B cell (primary cell): ENCODE measurements around the gene HTN1. TPM values are rescaled to one million over a fixed set of nuclear protein-coding genes. Genes with fewer than 3 reads are reported as not detected.

Experiments used
- ATAC-seq: fragments of 200-7000 bp; cut with Tn5 transposase; one replicate; pipeline ENCODE4 v1.10.0; 2021; ENCODE audit warnings: low read depth, mild to moderate bottlenecking, moderate number of reproducible peaks, moderate library complexity
- CTCF ChIA-PET: fragments of 350-600 bp; sonication (Branson Sonifier 250); formaldehyde crosslinking; loops from one replicate; lab custom pipeline; 2021; ENCODE audit warnings: antibody characterized with exemption, inconsistent platforms; lab: Charles Lee
- POLR2A ChIA-PET: fragments of 350-600 bp; sonication (Branson Sonifier 250); formaldehyde crosslinking; loops from one replicate; lab custom pipeline; 2021; ENCODE audit warnings: antibody characterized with exemption; lab: Charles Lee
- DNase-seq: peaks from one replicate; pipeline ENCODE4 v3.0.0; 2013
- H2AFZ ChIP-seq: 2 replicates; pipeline ENCODE4 v1.6.1; 2012; ENCODE audit warnings: mild to moderate bottlenecking, low read depth, low read length; ENCODE audit not compliant: insufficient read depth, poor library complexity, severe bottlenecking
- H3K27ac ChIP-seq, 2 donors: 1 replicate in 1 of 2; 2 replicates in 1 of 2; pipeline ENCODE4 v1.5.1; 2012 to 2013; ENCODE audit warnings: low read length in 2 of 2, mild to moderate bottlenecking in 2 of 2, moderate library complexity in 1 of 2
- H3K27me3 ChIP-seq, 4 experiments: fragments of 200-600 bp in 1 of 4; sonication (generic) in 1 of 4; replicated peaks in 1 of 4; 1 replicate in 2 of 4; 2 replicates in 2 of 4; pipeline versions ENCODE4 v1.6.1 to v1.7.0; 2013 to 2016; ENCODE audit warnings: low read length in 3 of 4, mild to moderate bottlenecking in 2 of 4, mixed read lengths in 1 of 4, moderate library complexity in 1 of 4; ENCODE audit not compliant: insufficient read depth in 4 of 4, control insufficient read depth in 3 of 4; ENCODE audit errors: control extremely low read depth in 1 of 4
- H3K36me3 ChIP-seq, 2 experiments: replicated peaks in 1 of 2; 1 replicate in 1 of 2; 2 replicates in 1 of 2; pipeline versions ENCODE4 v1.6.1 to v1.7.1; 2013; ENCODE audit warnings: low read length in 1 of 2; ENCODE audit not compliant: insufficient read depth in 2 of 2, control insufficient read depth in 1 of 2; ENCODE audit errors: control extremely low read depth in 1 of 2, extremely low read depth in 1 of 2
- H3K4me1 ChIP-seq, 2 donors: fragments of 200-600 bp in 1 of 2; sonication (generic) in 1 of 2; 1 replicate in 1 of 2; 2 replicates in 1 of 2; pipeline versions ENCODE4 v1.5.1 to v1.6.1; 2013 to 2017; ENCODE audit warnings: low read length in 2 of 2; ENCODE audit not compliant: control insufficient read depth in 2 of 2, insufficient read depth in 2 of 2
- H3K4me2 ChIP-seq: replicated peaks from 2 replicates; pipeline ENCODE3; 2012; ENCODE audit warnings: mild to moderate bottlenecking, low read depth, low read length; ENCODE audit not compliant: poor library complexity, severe bottlenecking
- H3K4me3 ChIP-seq, 5 experiments: fragments of 200-600 bp in 1 of 5; sonication (generic) in 1 of 5; 1 replicate in 3 of 5; 2 replicates in 2 of 5; pipeline versions ENCODE4 v1.5.1 to v1.7.0; 2011 to 2016; ENCODE audit warnings: low read length in 4 of 5, mild to moderate bottlenecking in 4 of 5, low read depth in 2 of 5, control low read depth in 1 of 5, moderate library complexity in 1 of 5; ENCODE audit not compliant: insufficient read depth in 1 of 5; ENCODE audit errors: control extremely low read depth in 1 of 5, extremely low read depth in 1 of 5
- H3K79me2 ChIP-seq: fragments of 200-600 bp; sonication (generic); one replicate; pipeline ENCODE4 v1.6.0; 2016; ENCODE audit warnings: low read length; ENCODE audit not compliant: control insufficient read depth, insufficient read depth
- H3K9ac ChIP-seq: fragments of 200-600 bp; sonication (generic); 2 replicates; pipeline ENCODE4 v1.6.1; 2017; ENCODE audit warnings: mild to moderate bottlenecking, low read length, moderate library complexity
- H3K9me3 ChIP-seq, 3 donors: one replicate each; pipeline versions ENCODE4 v1.6.1 to v1.7.1; 2013; ENCODE audit warnings: low read length in 2 of 3; ENCODE audit not compliant: control insufficient read depth in 2 of 3, insufficient read depth in 1 of 3; ENCODE audit errors: control extremely low read depth in 1 of 3
- H4K20me1 ChIP-seq: 2 replicates; pipeline ENCODE4 v1.6.0; 2012; ENCODE audit warnings: mild to moderate bottlenecking, low read length; ENCODE audit not compliant: insufficient read depth, control insufficient read depth, poor library complexity, severe bottlenecking
- H3K27ac Mint-ChIP-seq: one replicate; pipeline ENCODE4 v1.8.0; 2021; ENCODE audit warnings: mixed read lengths
- H3K27me3 Mint-ChIP-seq: one replicate; pipeline ENCODE4 v1.8.0; 2021; ENCODE audit warnings: mixed read lengths
- H3K4me1 Mint-ChIP-seq: one replicate; pipeline ENCODE4 v1.8.0; 2021; ENCODE audit warnings: mixed read lengths
- H3K4me3 Mint-ChIP-seq: one replicate; pipeline ENCODE4 v1.8.0; 2021; ENCODE audit warnings: mixed read lengths
- H3K9me3 Mint-ChIP-seq: one replicate; pipeline ENCODE4 v1.8.0; 2022; ENCODE audit warnings: mixed read lengths; ENCODE audit not compliant: insufficient read depth
- EZH2 ChIP-seq: IDR thresholded peaks from 2 replicates; pipeline ENCODE4 v1.6.1; 2012; ENCODE audit warnings: borderline replicate concordance, low read depth, mild to moderate bottlenecking, moderate library complexity, low read length; ENCODE audit not compliant: insufficient read depth, poor library complexity, severe bottlenecking
- WGBS: methylation state at CpG from one replicate; pipeline ENCODE4 v1.1.5; 2013; ENCODE audit warnings: missing lambda C conversion rate; ENCODE audit not compliant: insufficient coverage; 5-methylcytosine and 5-hydroxymethylcytosine counted together
- intact Hi-C: fragments of 100-400 bp; cut with micrococcal nuclease; formaldehyde crosslinking; loops from one replicate; pipeline ENCODE4 v1.10.0; 2022
- polyA plus RNA-seq: library from polyadenylated mRNA; depleted of rRNA; stranded (reverse); fragments of >200 nt; gene quantifications from 2 replicates; pipeline ENCODE4 v1.2.3, GENCODE V29; 2012
- total RNA-seq, 2 donors: library from RNA; stranded (reverse); fragments of 120-200 nt in 1 of 2; gene quantifications; 1 replicate in 1 of 2; 2 replicates in 1 of 2; pipeline versions ENCODE4 v1.2.3 to v1.2.4, GENCODE V29; 2013 to 2022
- TF ChIP-seq, protein P1 (sequence below): fragments of 200-600 bp; IDR thresholded peaks from one replicate; pipeline ENCODE4 v1.8.0; 2022; ENCODE audit warnings: antibody characterized with exemption, mild to moderate bottlenecking

The HTN1 gene
- total and polyA plus RNA-seq, 2 donors (not counting 1 experiment from before 2014, with no cell fraction given): not detected

- POLR2A ChIA-PET: no interaction called here
- no CpG with 5 or more reads among the region's 3 CpGs for WGBS
Observed at GRCh38 chr4:70099206-70099605, 49.0 kb downstream of the HTN1 start.

More at GRCh38 chr4:70099206-70099605, 49.0 kb downstream of the HTN1 start:
- no peak for DNase-seq
- H3K27me3 Mint-ChIP-seq: no peaks in the 10 kb centered on the region
- no peaks in the 10 kb centered on the region for H3K27me3 ChIP-seq
- H3K4me3 ChIP-seq: no peak overlapping the region
- H3K9me3 Mint-ChIP-seq: no peaks in the 10 kb centered on the region
- CTCF ChIA-PET: no interaction called here
- no peaks in the 10 kb centered on the region for H3K36me3 ChIP-seq
- H3K4me2 ChIP-seq: no peak overlapping the region
- no peak overlapping the region for H3K9ac ChIP-seq
- no peak overlapping the region for H2AFZ ChIP-seq
- no peaks in the 10 kb centered on the region for H4K20me1 ChIP-seq
- H3K9me3 ChIP-seq: no peaks in the 10 kb centered on the region
- H3K79me2 ChIP-seq: no peaks in the 10 kb centered on the region
- no peaks in the 10 kb centered on the region for H3K4me1 ChIP-seq
- no peak overlapping the region for H3K27ac Mint-ChIP-seq
- no peak for TF ChIP-seq EZH2
- TF ChIP-seq, protein P1, sequence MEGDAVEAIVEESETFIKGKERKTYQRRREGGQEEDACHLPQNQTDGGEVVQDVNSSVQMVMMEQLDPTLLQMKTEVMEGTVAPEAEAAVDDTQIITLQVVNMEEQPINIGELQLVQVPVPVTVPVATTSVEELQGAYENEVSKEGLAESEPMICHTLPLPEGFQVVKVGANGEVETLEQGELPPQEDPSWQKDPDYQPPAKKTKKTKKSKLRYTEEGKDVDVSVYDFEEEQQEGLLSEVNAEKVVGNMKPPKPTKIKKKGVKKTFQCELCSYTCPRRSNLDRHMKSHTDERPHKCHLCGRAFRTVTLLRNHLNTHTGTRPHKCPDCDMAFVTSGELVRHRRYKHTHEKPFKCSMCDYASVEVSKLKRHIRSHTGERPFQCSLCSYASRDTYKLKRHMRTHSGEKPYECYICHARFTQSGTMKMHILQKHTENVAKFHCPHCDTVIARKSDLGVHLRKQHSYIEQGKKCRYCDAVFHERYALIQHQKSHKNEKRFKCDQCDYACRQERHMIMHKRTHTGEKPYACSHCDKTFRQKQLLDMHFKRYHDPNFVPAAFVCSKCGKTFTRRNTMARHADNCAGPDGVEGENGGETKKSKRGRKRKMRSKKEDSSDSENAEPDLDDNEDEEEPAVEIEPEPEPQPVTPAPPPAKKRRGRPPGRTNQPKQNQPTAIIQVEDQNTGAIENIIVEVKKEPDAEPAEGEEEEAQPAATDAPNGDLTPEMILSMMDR: no peak
- H3K4me1 Mint-ChIP-seq: no peaks in the 10 kb centered on the region
- no peak overlapping the region for H3K27ac ChIP-seq
- H3K4me3 Mint-ChIP-seq: no peak overlapping the region
- intact Hi-C loops: no loop called here
- no peak for ATAC-seq

Other genes with a start within 250 kb of the HTN1 start
- gene SULT1E1, start 190.3 kb upstream of the HTN1 start, total RNA-seq: not detected in 2 replicates
- gene SULT1E1, start 190.3 kb upstream of the HTN1 start, polyA plus RNA-seq: not detected in 2 replicates
- gene CSN1S1, start 119.4 kb upstream of the HTN1 start, total RNA-seq: not detected in 2 replicates
- gene CSN1S1, start 119.4 kb upstream of the HTN1 start, polyA plus RNA-seq: not detected in 2 replicates
- gene CSN2, start 84.7 kb upstream of the HTN1 start, total RNA-seq: not detected in 2 replicates
- not detected in 2 replicates for gene CSN2, start 84.7 kb upstream of the HTN1 start, polyA plus RNA-seq
- gene STATH, start 54.5 kb upstream of the HTN1 start, total RNA-seq: not detected in 2 replicates
- not detected in 2 replicates for gene STATH, start 54.5 kb upstream of the HTN1 start, polyA plus RNA-seq
- not detected in 2 replicates for gene HTN3, start 22.0 kb upstream of the HTN1 start, total RNA-seq
- not detected in 2 replicates for gene HTN3, start 22.0 kb upstream of the HTN1 start, polyA plus RNA-seq
- gene PRR27, start 103.8 kb downstream of the HTN1 start, total RNA-seq: not detected in 2 replicates
- not detected in 2 replicates for gene PRR27, start 103.8 kb downstream of the HTN1 start, polyA plus RNA-seq
- not detected in 2 replicates for gene ODAM, start 145.3 kb downstream of the HTN1 start, total RNA-seq
- gene ODAM, start 145.3 kb downstream of the HTN1 start, polyA plus RNA-seq: not detected in 2 replicates
- gene FDCSP, start 175.7 kb downstream of the HTN1 start, total RNA-seq: not detected in 2 replicates
- not detected in 2 replicates for gene FDCSP, start 175.7 kb downstream of the HTN1 start, polyA plus RNA-seq
- gene CSN3, start 192.2 kb downstream of the HTN1 start, total RNA-seq: not detected in 2 replicates
- gene CSN3, start 192.2 kb downstream of the HTN1 start, polyA plus RNA-seq: not detected in 2 replicates